A673 (cell line): ENCODE measurements around the gene TASP1. TPM values are rescaled to one million over a fixed set of nuclear protein-coding genes. Genes with fewer than 3 reads are reported as not detected.

ENCODE experiments used
- BruUV-seq: library from RNA; stranded (reverse); fragments of 400-500 nt; replicated peaks from 2 replicates; lab custom pipeline; 2021; lab: Mats Ljungman, UMichigan
- CTCF ChIA-PET: fragments of 300-600 bp; sonication (Branson Sonifier 250); formaldehyde crosslinking; loops from one replicate; lab custom pipeline; 2022; ENCODE audit warnings: antibody characterized with exemption; lab: Charles Lee
- POLR2A ChIA-PET: fragments of 300-600 bp; sonication (Branson Sonifier 250); formaldehyde crosslinking; loops from one replicate; lab custom pipeline; 2022; ENCODE audit warnings: antibody characterized with exemption; ENCODE audit not compliant: low non-redundant PET; lab: Charles Lee
- DNase-seq: peaks from one replicate; pipeline ENCODE4 v3.0.0-alpha.2; 2015; ENCODE audit warnings: low spot score
- H3K27ac ChIP-seq: fragments of 200-600 bp; sonication (generic); 2 replicates; pipeline ENCODE4 v1.5.1; 2016; ENCODE audit warnings: mixed run types, low read depth, mild to moderate bottlenecking, mixed read lengths, antibody characterized with exemption, low read length; ENCODE audit not compliant: poor library complexity, severe bottlenecking
- H3K27me3 ChIP-seq: fragments of 200-600 bp; sonication (generic); replicated peaks from 2 replicates; pipeline ENCODE4 v1.6.1; 2017; ENCODE audit warnings: mixed run types, low read depth, mild to moderate bottlenecking, mixed read lengths, antibody characterized with exemption, low read length; ENCODE audit not compliant: insufficient read depth, poor library complexity
- H3K36me3 ChIP-seq: fragments of 200-600 bp; sonication (generic); 2 replicates; pipeline ENCODE4 v1.6.1; 2016; ENCODE audit warnings: mixed run types, mild to moderate bottlenecking, mixed read lengths, antibody characterized with exemption, low read length; ENCODE audit not compliant: insufficient read depth, poor library complexity, severe bottlenecking
- H3K4me1 ChIP-seq: fragments of 200-600 bp; sonication (generic); 2 replicates; pipeline ENCODE4 v1.6.1; 2017; ENCODE audit warnings: mixed run types, mild to moderate bottlenecking, mixed read lengths, antibody characterized with exemption, low read length; ENCODE audit not compliant: insufficient read depth, poor library complexity, severe bottlenecking
- H3K4me3 ChIP-seq: fragments of 200-600 bp; sonication (generic); 2 replicates; pipeline ENCODE4 v1.5.1; 2016; ENCODE audit warnings: low read depth, mixed run types, mild to moderate bottlenecking, mixed read lengths, low read length; ENCODE audit not compliant: poor library complexity, severe bottlenecking
- H3K9me3 ChIP-seq: fragments of 200-600 bp; sonication (generic); 2 replicates; pipeline ENCODE4 v1.6.1; 2016; ENCODE audit warnings: mixed run types, low read depth, mild to moderate bottlenecking, mixed read lengths, antibody characterized with exemption, low read length; ENCODE audit not compliant: poor library complexity, severe bottlenecking
- EZH2 ChIP-seq: fragments of 200-600 bp; sonication (generic); IDR thresholded peaks from 2 replicates; pipeline ENCODE4 v1.6.1; 2017; ENCODE audit warnings: borderline replicate concordance, low read depth, mild to moderate bottlenecking, mixed read lengths, antibody characterized with exemption, low read length; ENCODE audit not compliant: poor library complexity, severe bottlenecking
- intact Hi-C: fragments of 100-400 bp; cut with micrococcal nuclease; formaldehyde crosslinking; loops from one replicate; pipeline ENCODE4 v1.10.0; 2022; ENCODE audit not compliant: unreplicated experiment
- total RNA-seq: library from RNA; stranded (reverse); gene quantifications from 2 replicates; pipeline ENCODE4 v1.2.3, GENCODE V29; 2021
- TF ChIP-seq, protein P1 (sequence below): fragments of 300-800, 200-600 bp; sonication (generic); conservative IDR thresholded peaks from 2 replicates; pipeline ENCODE4 v1.5.1; 2017; ENCODE audit warnings: low read depth, mild to moderate bottlenecking, antibody characterized with exemption, low read length, moderate library complexity, mixed read lengths

Gene TASP1
- total RNA-seq, 1 experiment from 2014 or later = 15.6 TPM

DNA sequence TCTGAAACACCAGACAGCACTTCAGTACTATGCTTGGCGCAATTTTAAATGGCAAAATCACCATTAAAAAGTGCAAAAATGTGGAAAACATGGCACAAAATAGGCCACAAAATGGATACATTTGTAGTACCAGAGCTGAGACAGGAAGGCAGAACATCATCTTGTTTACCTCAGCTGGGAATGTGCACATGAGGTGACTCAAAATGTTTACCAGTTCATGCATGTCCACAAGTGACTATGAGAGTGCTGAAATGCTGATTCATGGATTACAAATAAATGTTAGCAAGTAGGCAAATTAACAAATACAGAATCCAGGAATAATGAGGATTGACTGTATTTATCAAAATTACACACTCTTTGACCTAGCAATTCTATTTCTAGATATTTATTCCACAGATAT is 216.1 kb downstream of the TASP1 start:
- intact Hi-C loops = no loop called here
- CTCF ChIA-PET = no interaction called here
- DNase-seq = no peak

DNA sequence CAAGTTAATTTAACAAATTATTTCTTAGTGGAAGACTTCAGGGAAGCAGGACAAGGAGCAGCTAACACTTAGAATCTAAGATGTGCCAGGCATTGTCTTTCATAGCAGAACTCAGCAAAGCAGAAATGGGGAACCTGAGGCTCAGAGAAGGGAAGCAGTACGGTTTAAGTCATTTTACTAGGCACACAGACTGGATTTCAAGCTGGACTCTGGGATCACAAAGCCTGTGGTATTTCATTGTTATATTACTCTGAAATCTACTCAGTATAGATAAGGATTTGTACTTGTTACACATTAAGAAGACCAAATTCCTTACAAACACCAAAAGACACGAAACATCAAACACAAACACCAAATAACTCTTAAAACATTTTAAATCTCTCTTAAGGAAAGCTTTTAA is 218.1 kb downstream of the TASP1 start:
- no peaks in the 10 kb centered on the region for H3K36me3 ChIP-seq
- peaks cover 4% of the 10 kb centered on the region for H3K4me1 ChIP-seq
- H3K4me3 ChIP-seq = no peak overlapping the region
- H3K9me3 ChIP-seq = no peaks in the 10 kb centered on the region
- no peak overlapping the region for H3K27ac ChIP-seq
- no TSS peak for BruUV-seq
- intact Hi-C loops = no loop called here
- no peaks in the 10 kb centered on the region for H3K27me3 ChIP-seq
- no peak for DNase-seq
- POLR2A ChIA-PET = no interaction called here
- TF ChIP-seq, protein P1, sequence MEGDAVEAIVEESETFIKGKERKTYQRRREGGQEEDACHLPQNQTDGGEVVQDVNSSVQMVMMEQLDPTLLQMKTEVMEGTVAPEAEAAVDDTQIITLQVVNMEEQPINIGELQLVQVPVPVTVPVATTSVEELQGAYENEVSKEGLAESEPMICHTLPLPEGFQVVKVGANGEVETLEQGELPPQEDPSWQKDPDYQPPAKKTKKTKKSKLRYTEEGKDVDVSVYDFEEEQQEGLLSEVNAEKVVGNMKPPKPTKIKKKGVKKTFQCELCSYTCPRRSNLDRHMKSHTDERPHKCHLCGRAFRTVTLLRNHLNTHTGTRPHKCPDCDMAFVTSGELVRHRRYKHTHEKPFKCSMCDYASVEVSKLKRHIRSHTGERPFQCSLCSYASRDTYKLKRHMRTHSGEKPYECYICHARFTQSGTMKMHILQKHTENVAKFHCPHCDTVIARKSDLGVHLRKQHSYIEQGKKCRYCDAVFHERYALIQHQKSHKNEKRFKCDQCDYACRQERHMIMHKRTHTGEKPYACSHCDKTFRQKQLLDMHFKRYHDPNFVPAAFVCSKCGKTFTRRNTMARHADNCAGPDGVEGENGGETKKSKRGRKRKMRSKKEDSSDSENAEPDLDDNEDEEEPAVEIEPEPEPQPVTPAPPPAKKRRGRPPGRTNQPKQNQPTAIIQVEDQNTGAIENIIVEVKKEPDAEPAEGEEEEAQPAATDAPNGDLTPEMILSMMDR = no peak
- no peak for TF ChIP-seq EZH2
- CTCF ChIA-PET = no interaction called here

More for the DNA sequence above, 216.1 kb downstream of the TASP1 start:
- H3K27me3 ChIP-seq = no peaks in the 10 kb centered on the region
- H3K27ac ChIP-seq = no peak overlapping the region
- no peaks in the 10 kb centered on the region for H3K36me3 ChIP-seq
- H3K4me3 ChIP-seq = no peak overlapping the region
- peaks cover 9% of the 10 kb centered on the region for H3K4me1 ChIP-seq
- POLR2A ChIA-PET = no interaction called here
- TF ChIP-seq, protein P1 = no peak
- no peak for TF ChIP-seq EZH2
- BruUV-seq = no TSS peak
- no peaks in the 10 kb centered on the region for H3K9me3 ChIP-seq

DNA sequence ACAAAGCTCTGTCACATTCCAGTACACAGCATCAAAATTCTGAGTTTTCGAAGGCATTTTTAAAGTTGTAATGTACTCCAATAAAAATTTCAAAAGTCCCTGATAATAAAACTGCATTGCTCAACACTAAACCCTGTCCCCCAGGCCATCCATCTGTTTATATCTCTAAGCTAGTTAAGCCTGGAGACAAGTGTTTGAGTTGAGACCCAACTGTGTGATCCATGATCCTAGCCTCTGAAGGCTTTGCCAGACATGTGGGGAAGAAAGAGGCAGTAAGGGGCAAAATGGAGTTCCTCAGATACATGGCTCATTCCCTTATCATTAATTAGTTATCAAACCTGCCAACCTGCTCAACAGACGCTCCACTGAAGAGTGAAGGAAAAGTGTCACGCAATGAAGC is 219.3 kb downstream of the TASP1 start:
- H3K36me3 ChIP-seq = no peaks in the 10 kb centered on the region
- no peak overlapping the region for H3K27ac ChIP-seq
- BruUV-seq = no TSS peak
- no peak for TF ChIP-seq EZH2
- TF ChIP-seq, protein P1 = no peak
- POLR2A ChIA-PET = no interaction called here
- CTCF ChIA-PET = interaction anchor here (0.5 kb wide), 1 partner anchor 127 kb away, joined by 3 read pairs; no protein-coding TSS in a partner anchor
- H3K4me3 ChIP-seq = no peak overlapping the region
- H3K27me3 ChIP-seq = no peaks in the 10 kb centered on the region
- intact Hi-C loops = no loop called here
- no peak for DNase-seq
- H3K4me1 ChIP-seq = no peaks in the 10 kb centered on the region
- H3K9me3 ChIP-seq = no peaks in the 10 kb centered on the region
